Endothelial cell of umbilical vein (primary cell): ENCODE data around the gene SCNM1. TPM values are rescaled to one million over a fixed set of nuclear protein-coding genes. Genes with fewer than 3 reads are reported as not detected.
"Not testable (repeated sequence)": the region's sequence is repeated elsewhere in the genome, so short reads cannot be mapped to it uniquely, and the experiment has no call there.

ENCODE experiments used
- BruUV-seq: library from RNA; stranded (reverse); fragments of 400-500 nt; replicated peaks from 2 replicates; lab custom pipeline; 2021; lab: Mats Ljungman, UMichigan
- CTCF ChIA-PET: fragments of 300-600, 350-600 bp; sonication (Branson Sonifier 250); formaldehyde crosslinking; loops from one replicate; lab custom pipeline; 2021; ENCODE audit warnings: antibody characterized with exemption, inconsistent platforms; lab: Charles Lee
- POLR2A ChIA-PET: fragments of 300-600, 350-600 bp; sonication (Branson Sonifier 250); formaldehyde crosslinking; loops from one replicate; lab custom pipeline; 2021; ENCODE audit warnings: antibody characterized with exemption, inconsistent platforms; lab: Charles Lee
- DNase-seq: peaks from one replicate; pipeline ENCODE4 v3.0.0-alpha.2; 2011; ENCODE audit warnings: low read depth, low spot score
- FAIRE-seq: peaks from 2 replicates; lab custom pipeline; 2011; peaks lifted over from hg19 to GRCh38; lab: Jason Lieb, UNC
- H2AFZ ChIP-seq: 2 replicates; pipeline ENCODE4 v1.6.0; 2012; ENCODE audit warnings: low read depth, low read length, control low read depth, inconsistent platforms
- H3K27ac ChIP-seq: 2 replicates; pipeline ENCODE4 v1.5.1; 2011; ENCODE audit warnings: low read depth, mild to moderate bottlenecking, control low read depth, low read length, moderate library complexity; ENCODE audit not compliant: insufficient read depth
- H3K27me3 ChIP-seq, 2 experiments: 2 replicates each; pipeline versions ENCODE4 v1.6.0 to v1.6.1; 2011; ENCODE audit warnings: low read length in 2 of 2, mixed read lengths in 1 of 2; ENCODE audit not compliant: control insufficient read depth in 2 of 2, insufficient read depth in 2 of 2
- H3K36me3 ChIP-seq, 2 experiments: 2 replicates in 1 of 2; 3 replicates in 1 of 2; pipeline ENCODE4 v1.5.1; 2011; ENCODE audit warnings: low read length in 2 of 2, mild to moderate bottlenecking in 1 of 2, moderate library complexity in 1 of 2; ENCODE audit not compliant: control insufficient read depth in 2 of 2, insufficient read depth in 2 of 2; ENCODE audit errors: extremely low read depth in 1 of 2
- H3K4me1 ChIP-seq: 3 replicates; pipeline ENCODE4 v1.5.1; 2011; ENCODE audit warnings: mild to moderate bottlenecking, low read length; ENCODE audit not compliant: control insufficient read depth, insufficient read depth; ENCODE audit errors: extremely low read depth
- H3K4me2 ChIP-seq: 2 replicates; pipeline ENCODE4 v1.6.1; 2011; ENCODE audit warnings: low read length, control low read depth, mixed read lengths; ENCODE audit not compliant: insufficient read depth
- H3K4me3 ChIP-seq, 3 experiments: fragments of 200-600 bp in 1 of 3; sonication (generic), shearing (Covaris generic) in 1 of 3; replicated peaks in 1 of 3; 2 replicates each; pipeline ENCODE4 v1.5.1; 2011 to 2016; ENCODE audit warnings: control low read depth in 3 of 3, low read length in 3 of 3, mild to moderate bottlenecking in 2 of 3, inconsistent platforms in 1 of 3, low read depth in 1 of 3, moderate library complexity in 1 of 3; ENCODE audit not compliant: insufficient read depth in 1 of 3
- H3K79me2 ChIP-seq: 2 replicates; pipeline ENCODE4 v1.6.0; 2012; ENCODE audit warnings: low read length, inconsistent platforms; ENCODE audit not compliant: control insufficient read depth, insufficient read depth
- H3K9ac ChIP-seq: replicated peaks from 2 replicates; pipeline ENCODE3; 2011; ENCODE audit warnings: low read length, control low read depth; ENCODE audit not compliant: insufficient read depth; ENCODE audit errors: extremely low read depth
- H3K9me1 ChIP-seq: replicated peaks from 3 replicates; pipeline ENCODE4 v1.6.0; 2011; ENCODE audit warnings: mild to moderate bottlenecking, low read length; ENCODE audit not compliant: control insufficient read depth, insufficient read depth; ENCODE audit errors: extremely low read depth
- H3K9me3 ChIP-seq: replicated peaks from 2 replicates; pipeline ENCODE4 v1.5.1; 2012; ENCODE audit warnings: low read length, inconsistent platforms; ENCODE audit not compliant: control insufficient read depth, insufficient read depth
- H4K20me1 ChIP-seq: replicated peaks from 2 replicates; pipeline ENCODE3; 2011; ENCODE audit warnings: mild to moderate bottlenecking, low read length; ENCODE audit not compliant: control insufficient read depth, insufficient read depth; ENCODE audit errors: extremely low read depth
- CTCF ChIP-seq, 2 donors: IDR thresholded peaks; 1 replicate in 1 of 2; 2 replicates in 1 of 2; pipeline ENCODE4 v1.5.1; 2011; ENCODE audit warnings: low read length in 2 of 2, mild to moderate bottlenecking in 2 of 2, moderate library complexity in 2 of 2, control low read depth in 1 of 2, inconsistent platforms in 1 of 2, low read depth in 1 of 2; ENCODE audit not compliant: insufficient read depth in 1 of 2; ENCODE audit errors: extremely low read depth in 1 of 2
- EZH2 ChIP-seq: IDR thresholded peaks from 2 replicates; pipeline ENCODE4 v1.6.1; 2012; ENCODE audit warnings: borderline replicate concordance, low read depth, mild to moderate bottlenecking, moderate library complexity, low read length, inconsistent platforms; ENCODE audit not compliant: severe bottlenecking
- FOS ChIP-seq: IDR thresholded peaks from 2 replicates; pipeline ENCODE4 v1.6.1; 2011; ENCODE audit warnings: mild to moderate bottlenecking, low read length, moderate library complexity, borderline replicate concordance; ENCODE audit not compliant: insufficient read depth
- GATA2 ChIP-seq: IDR thresholded peaks from 2 replicates; pipeline ENCODE4 v1.7.0; 2011; ENCODE audit warnings: low read depth, mild to moderate bottlenecking, moderate library complexity, mixed read lengths, low read length; ENCODE audit not compliant: insufficient read length, insufficient read depth
- JUN ChIP-seq: IDR thresholded peaks from 2 replicates; pipeline ENCODE4 v1.6.1; 2011; ENCODE audit warnings: borderline replicate concordance, low read depth; ENCODE audit not compliant: insufficient read length, insufficient read depth
- MAX ChIP-seq: IDR thresholded peaks from 2 replicates; pipeline ENCODE4 v1.6.1; 2011; ENCODE audit not compliant: insufficient read depth, insufficient read length
- MYC ChIP-seq: IDR thresholded peaks from one replicate; pipeline ENCODE4 v1.6.1; 2011; ENCODE audit warnings: mild to moderate bottlenecking, low read depth, low read length
- POLR2A ChIP-seq: IDR thresholded peaks from 2 replicates; pipeline ENCODE4 v1.6.1; 2012; ENCODE audit warnings: low read depth, mild to moderate bottlenecking, control low read depth, low read length
- POLR2AphosphoS5 ChIP-seq: IDR thresholded peaks from 2 replicates; pipeline ENCODE4 v1.6.1; 2012; ENCODE audit warnings: low read depth, mild to moderate bottlenecking, control low read depth, low read length, moderate library complexity; ENCODE audit not compliant: insufficient read depth
- dilution Hi-C: fragments of 300-500 bp; cut with MboI; formaldehyde crosslinking; loops from one replicate; pipeline ENCODE4 v1.15.0; 2019; ENCODE audit warnings: low sequenced_read_pairs; ENCODE audit not compliant: extremely low pct_ligation_motif_present
- intact Hi-C: fragments of 100-400 bp; cut with micrococcal nuclease; formaldehyde crosslinking; loops from one replicate; pipeline ENCODE4 v1.10.0; 2022
- polyA plus RNA-seq, 4 experiments: library from polyadenylated mRNA; depleted of rRNA in 3 of 4; stranded (reverse) in 3 of 4; unstranded in 1 of 4; fragments of >200 nt; gene quantifications; 2 replicates each; pipeline versions ENCODE4 v1.2.1 to v1.2.3, GENCODE V29; 2011 to 2012; ENCODE audit warnings: missing spikeins in 1 of 4
- total RNA-seq: library from RNA; stranded (reverse); gene quantifications from 2 replicates; pipeline ENCODE4 v1.2.3, GENCODE V29; 2021

Gene SCNM1
- total and polyA plus RNA-seq, 2 donors (not counting 3 experiments of a cell fraction or from before 2014, with no cell fraction given) = 17.3 to 43.1 TPM

DNA sequence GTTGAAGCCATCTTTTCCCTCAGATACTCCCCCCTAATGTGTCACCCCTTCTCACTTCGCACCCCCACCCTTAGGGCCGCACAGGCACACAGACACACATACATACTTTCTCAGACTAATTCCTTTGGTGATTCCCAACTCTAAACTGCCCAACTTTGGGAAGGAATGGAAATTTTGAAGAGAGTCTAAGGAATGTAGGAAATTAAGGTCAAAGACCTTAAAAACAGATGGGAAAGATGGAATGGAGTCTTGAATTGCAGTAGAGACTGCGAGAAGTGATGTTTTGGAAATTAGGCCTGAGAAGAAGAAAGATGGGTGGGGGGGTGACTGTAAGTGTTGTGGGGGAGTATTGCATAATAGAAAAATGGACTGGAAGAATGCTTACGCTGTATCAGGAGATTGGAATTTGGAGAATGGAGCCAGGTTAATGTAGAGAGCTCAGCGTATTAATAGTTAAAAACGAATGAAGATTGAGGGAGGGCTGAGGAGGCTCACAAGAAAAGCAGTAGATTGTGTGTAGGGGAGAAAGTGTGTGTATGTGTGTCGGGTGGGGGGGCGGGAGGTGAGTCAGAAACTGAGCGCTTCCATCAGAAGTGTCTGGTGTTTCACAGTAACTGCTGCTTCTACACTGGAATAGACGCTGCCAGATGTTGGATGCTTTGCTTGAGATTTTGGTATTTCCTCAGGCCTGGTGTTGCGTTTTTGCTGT, 34.1 kb downstream of the SCNM1 start:
- peak; percentile 91 for FAIRE-seq

DNA sequence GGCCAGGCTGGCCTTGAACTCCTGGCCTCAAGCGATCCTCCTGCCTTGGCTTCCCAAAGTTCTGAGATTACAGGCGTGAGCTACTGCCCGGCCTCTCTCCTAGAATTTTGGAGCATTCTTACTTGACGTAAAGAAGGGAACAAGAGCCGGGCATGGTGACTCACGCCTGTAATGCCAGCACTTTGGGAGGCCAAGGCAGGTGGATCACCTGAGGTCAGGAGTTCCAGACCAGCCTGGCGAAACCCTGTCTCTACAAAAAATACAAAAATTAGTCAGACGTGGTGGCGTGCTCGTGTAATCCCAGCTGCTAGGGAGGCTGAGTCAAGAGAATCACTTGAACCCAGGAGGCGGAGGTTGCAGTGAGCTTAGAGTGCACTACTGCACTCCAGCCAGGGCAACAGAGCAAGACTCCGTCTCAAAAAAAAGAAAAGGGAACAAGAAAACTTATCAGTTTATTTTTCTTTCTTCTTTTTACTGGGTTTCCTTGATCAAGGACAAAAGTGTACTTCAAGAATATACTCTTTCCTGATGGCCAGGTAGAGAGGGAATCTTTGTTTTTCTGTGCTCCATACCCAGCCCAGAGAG, 39.5 kb downstream of the SCNM1 start:
- Histone ChIP-seq H3K4me1 (peaks cover 11% of the 10 kb centered on the region), H4K20me1 (peaks cover 13% of the 10 kb centered on the region), H3K36me3 (peaks cover 9 to 14% of the 10 kb centered on the region in 2 experiments), H3K79me2 (peaks cover 88% of the 10 kb centered on the region)
- BruUV-seq, DNase-seq, H3K27me3 ChIP-seq, dilution Hi-C loops, H3K4me3 ChIP-seq, intact Hi-C loops, H3K27ac ChIP-seq, H3K9ac ChIP-seq, H2AFZ ChIP-seq, H3K9me1 ChIP-seq, FAIRE-seq, H3K4me2 ChIP-seq, POLR2A ChIA-PET, H3K9me3 ChIP-seq: not testable (repeated sequence)
- CTCF ChIA-PET = interaction anchor here (1.0 to 1.6 kb wide), 2 partner anchors 11 to 106 kb away, joined by 3 read pairs; no protein-coding TSS in a partner anchor

More for the DNA sequence above, 34.1 kb downstream of the SCNM1 start:
- peaks cover 62% of the 10 kb centered on the region for H3K79me2 ChIP-seq
- TF ChIP-seq POLR2A (no peak), EZH2 (no peak), MYC (no peak), GATA2 (no peak), POLR2AphosphoS5 (no peak), FOS (peak; percentile 10), MAX (no peak), CTCF (IDR thresholded peaks at IDR 0.05; ENCODE audit: extremely low read depth in 1 of 2, insufficient read depth in 1 of 2, low read depth in 1 of 2, low read length in 2 of 2) (no peak), JUN (peak; percentile 16)
- H3K9me3 ChIP-seq = no peaks in the 10 kb centered on the region
- H3K27me3 ChIP-seq = no peaks in the 10 kb centered on the region
- H3K4me2 ChIP-seq = peak overlapping the region; percentile 98
- ChIA-PET CTCF (interaction anchor here (0.6 to 2.3 kb wide), 4 partner anchors 10 to 100 kb away, joined by 3 to 15 read pairs (median 4); partner anchors contain the start of gene VPS72), POLR2A (interaction anchor here (1.5 kb wide), 1 partner anchor 10 kb away, joined by 4 read pairs; the partner anchor contains the start of gene VPS72)
- peaks cover 25% of the 10 kb centered on the region for H3K4me1 ChIP-seq
- peak overlapping the region; percentile 82 for H3K27ac ChIP-seq
- intact Hi-C loops (loop anchor here (5.0 to 10.0 kb wide), 2 partner anchors 127 to 965 kb away; partner anchors contain the start of genes ANP32E and PI4KB), dilution Hi-C loops (no loop called here)
- no TSS peak for BruUV-seq
- H3K9ac ChIP-seq = peak overlapping the region; percentile 93
- peak overlapping the region; percentile 86 to 96 (median 93) for H3K4me3 ChIP-seq
- peaks cover 10% of the 10 kb centered on the region for H4K20me1 ChIP-seq
- DNase-seq = peak; percentile 43
- no peaks in the 10 kb centered on the region for H3K9me1 ChIP-seq
- no peak overlapping the region for H2AFZ ChIP-seq
- peaks cover 0 to 3% of the 10 kb centered on the region in 2 experiments for H3K36me3 ChIP-seq
